Parathyroid adenoma (tissue), 2 donors: ENCODE measurements around the gene SLC49A4.

Experiments used
- H2AFZ ChIP-seq: fragments of 300-600 bp; sonication (generic); one replicate; pipeline ENCODE4 v1.7.0; 2017; ENCODE audit warnings: antibody characterized with exemption, mild to moderate bottlenecking
- H3K27ac ChIP-seq: fragments of 300-600 bp; sonication (generic); one replicate; pipeline ENCODE4 v1.7.0; 2017
- H3K27me3 ChIP-seq: fragments of 300-600 bp; sonication (generic); one replicate; pipeline ENCODE4 v1.7.0; 2017; ENCODE audit warnings: low read length; ENCODE audit not compliant: control insufficient read depth, insufficient read depth
- H3K36me3 ChIP-seq: fragments of 300-600 bp; sonication (generic); one replicate; pipeline ENCODE4 v1.7.0; 2017; ENCODE audit warnings: low read length; ENCODE audit not compliant: control insufficient read depth, insufficient read depth
- H3K4me1 ChIP-seq: fragments of 300-600 bp; sonication (generic); one replicate; pipeline ENCODE4 v1.7.0; 2017; ENCODE audit warnings: control low read depth
- H3K4me2 ChIP-seq: fragments of 300-600 bp; sonication (generic); one replicate; pipeline ENCODE4 v1.7.0; 2017; ENCODE audit warnings: low read length
- H3K4me3 ChIP-seq: fragments of 300-600 bp; sonication (generic); one replicate; pipeline ENCODE4 v1.7.0; 2017; ENCODE audit warnings: low read depth, low read length
- H3K79me2 ChIP-seq: fragments of 300-600 bp; sonication (generic); one replicate; pipeline ENCODE4 v1.7.0; 2017; ENCODE audit warnings: control low read depth
- H3K9ac ChIP-seq: fragments of 300-600 bp; sonication (generic); one replicate; pipeline ENCODE4 v1.7.0; 2017; ENCODE audit warnings: mild to moderate bottlenecking
- H3K9me3 ChIP-seq: fragments of 300-600 bp; sonication (generic); one replicate; pipeline ENCODE4 v1.7.0; 2017; ENCODE audit warnings: low read length; ENCODE audit not compliant: control insufficient read depth
- TF ChIP-seq, protein P1 (sequence below): fragments of 300-600 bp; sonication (generic); IDR thresholded peaks from one replicate; pipeline ENCODE4 v1.7.0; 2017; ENCODE audit warnings: antibody characterized with exemption, mild to moderate bottlenecking
- donor health status: primary hyperparathyroidism.

SLC49A4 gene

DNA sequence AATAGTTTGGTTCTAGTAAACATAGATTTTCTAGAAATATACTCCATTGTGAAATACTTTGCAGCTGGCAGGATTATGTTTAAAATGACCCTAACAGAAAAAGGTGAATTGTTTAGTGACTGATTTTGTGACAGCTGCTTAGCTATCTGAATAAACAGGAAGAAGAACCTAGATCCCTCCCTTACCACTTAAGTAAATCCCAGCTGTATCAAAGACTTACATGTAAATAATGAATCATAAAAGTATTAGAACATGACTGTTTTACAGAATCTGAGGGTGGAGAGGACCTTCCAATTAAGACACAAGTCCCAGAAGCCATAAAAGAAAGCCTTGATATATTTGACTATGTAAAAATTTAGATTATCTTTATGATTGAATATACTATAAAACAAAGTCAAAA lies 15.9 kb downstream of the SLC49A4 start:
- no peak overlapping the region for H3K9ac ChIP-seq
- no peak overlapping the region for H3K27ac ChIP-seq
- no peaks in the 10 kb centered on the region for H3K4me1 ChIP-seq
- H3K9me3 ChIP-seq, result no peaks in the 10 kb centered on the region
- H2AFZ ChIP-seq, result no peak overlapping the region
- H3K4me3 ChIP-seq, result no peak overlapping the region
- TF ChIP-seq, protein P1, sequence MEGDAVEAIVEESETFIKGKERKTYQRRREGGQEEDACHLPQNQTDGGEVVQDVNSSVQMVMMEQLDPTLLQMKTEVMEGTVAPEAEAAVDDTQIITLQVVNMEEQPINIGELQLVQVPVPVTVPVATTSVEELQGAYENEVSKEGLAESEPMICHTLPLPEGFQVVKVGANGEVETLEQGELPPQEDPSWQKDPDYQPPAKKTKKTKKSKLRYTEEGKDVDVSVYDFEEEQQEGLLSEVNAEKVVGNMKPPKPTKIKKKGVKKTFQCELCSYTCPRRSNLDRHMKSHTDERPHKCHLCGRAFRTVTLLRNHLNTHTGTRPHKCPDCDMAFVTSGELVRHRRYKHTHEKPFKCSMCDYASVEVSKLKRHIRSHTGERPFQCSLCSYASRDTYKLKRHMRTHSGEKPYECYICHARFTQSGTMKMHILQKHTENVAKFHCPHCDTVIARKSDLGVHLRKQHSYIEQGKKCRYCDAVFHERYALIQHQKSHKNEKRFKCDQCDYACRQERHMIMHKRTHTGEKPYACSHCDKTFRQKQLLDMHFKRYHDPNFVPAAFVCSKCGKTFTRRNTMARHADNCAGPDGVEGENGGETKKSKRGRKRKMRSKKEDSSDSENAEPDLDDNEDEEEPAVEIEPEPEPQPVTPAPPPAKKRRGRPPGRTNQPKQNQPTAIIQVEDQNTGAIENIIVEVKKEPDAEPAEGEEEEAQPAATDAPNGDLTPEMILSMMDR, result no peak
- H3K27me3 ChIP-seq, result no peaks in the 10 kb centered on the region
- no peaks in the 10 kb centered on the region for H3K36me3 ChIP-seq
- H3K79me2 ChIP-seq, result no peaks in the 10 kb centered on the region
- no peak overlapping the region for H3K4me2 ChIP-seq

DNA sequence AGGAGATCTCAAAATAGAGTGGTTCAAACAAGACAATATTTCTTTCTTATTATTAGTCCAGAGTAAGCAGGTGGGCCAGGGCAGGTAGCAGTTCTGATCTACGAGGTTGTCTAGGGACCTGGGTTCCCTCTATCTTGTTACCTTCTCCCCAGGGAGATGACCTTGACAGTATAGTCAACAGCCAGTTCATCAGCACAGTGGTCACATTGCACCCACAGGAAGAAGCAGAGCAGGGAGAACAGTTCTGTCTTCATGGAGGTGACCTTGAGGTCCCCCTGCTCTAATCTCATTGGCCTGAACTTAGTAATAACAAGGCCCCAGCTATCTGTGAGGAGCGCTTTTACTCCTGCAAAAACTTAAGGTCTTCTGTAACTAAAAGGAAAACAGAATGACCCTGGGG lies 21.7 kb downstream of the SLC49A4 start:
- H3K36me3 ChIP-seq, result no peaks in the 10 kb centered on the region
- no peaks in the 10 kb centered on the region for H3K79me2 ChIP-seq
- no peaks in the 10 kb centered on the region for H3K9me3 ChIP-seq
- no peak overlapping the region for H3K4me2 ChIP-seq
- no peak overlapping the region for H3K27ac ChIP-seq
- H3K27me3 ChIP-seq, result no peaks in the 10 kb centered on the region
- no peak overlapping the region for H3K4me3 ChIP-seq
- H3K9ac ChIP-seq, result no peak overlapping the region
- H3K4me1 ChIP-seq, result no peaks in the 10 kb centered on the region
- TF ChIP-seq, protein P1, result no peak
- no peak overlapping the region for H2AFZ ChIP-seq

DNA sequence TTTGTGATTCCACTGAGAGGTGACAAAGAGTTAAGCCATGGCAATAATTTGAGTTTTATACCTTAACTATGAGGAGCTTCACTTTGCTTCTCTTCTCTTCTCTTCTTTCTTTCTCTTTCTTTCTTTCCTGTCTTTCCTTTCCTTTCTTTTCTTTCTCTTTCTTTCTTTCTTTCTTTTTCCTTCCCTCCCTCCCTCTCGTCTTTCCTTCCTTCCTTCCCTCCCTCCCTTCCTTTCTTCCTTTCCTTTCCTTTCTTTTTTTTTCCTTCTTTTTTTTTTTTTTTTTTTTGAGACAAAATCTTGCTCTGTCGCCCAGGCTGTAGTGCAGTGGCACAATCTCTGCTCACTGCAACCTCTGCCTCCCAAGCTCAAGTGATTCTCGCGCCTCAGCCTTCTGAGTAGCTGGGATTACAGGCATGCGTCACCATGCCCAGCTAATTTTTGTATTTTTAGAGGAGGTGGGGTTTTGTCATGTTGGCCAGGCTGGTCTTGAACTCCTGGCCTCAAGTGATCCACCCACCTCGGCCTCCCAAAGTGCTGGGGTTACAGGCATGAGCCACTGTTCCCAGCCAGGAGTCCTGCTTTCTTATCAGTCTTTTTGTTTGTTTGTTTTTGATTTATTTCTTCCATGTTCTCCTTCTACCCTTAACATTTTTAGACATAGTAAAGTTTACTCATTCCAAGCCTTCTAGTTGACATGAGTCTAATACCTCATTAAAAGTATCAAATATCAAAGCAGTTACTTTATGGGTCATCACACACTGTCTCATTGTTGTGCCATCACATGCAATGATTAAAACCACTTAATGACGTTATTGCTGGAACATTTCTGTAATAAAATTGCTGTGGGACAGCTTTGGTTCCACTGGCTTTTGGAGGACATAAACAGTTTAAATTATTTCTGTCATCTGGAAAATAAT lies 29.9 kb downstream of the SLC49A4 start:
- TF ChIP-seq, protein P1, result no peak
- H3K9me3 ChIP-seq, result no peaks in the 10 kb centered on the region
- no peak overlapping the region for H3K9ac ChIP-seq

DNA sequence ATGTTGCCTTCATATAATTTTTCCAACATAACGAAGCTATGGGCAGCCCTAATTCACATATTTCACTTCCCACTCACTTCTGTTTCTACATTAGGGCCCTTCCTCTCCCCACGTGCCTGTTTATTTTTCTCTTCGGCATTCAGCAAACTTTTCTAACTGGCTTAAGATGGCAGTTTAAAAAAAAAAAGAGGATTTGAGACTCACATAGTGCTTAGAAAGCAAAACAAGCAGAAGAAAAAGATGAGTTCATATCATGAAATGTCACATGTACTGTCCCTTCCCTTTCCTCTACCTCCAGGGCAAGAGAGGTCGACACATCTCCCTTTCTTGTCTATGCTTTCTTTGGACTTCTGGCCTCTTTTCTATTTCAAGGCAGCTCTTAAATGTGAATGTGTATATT lies 30.6 kb downstream of the SLC49A4 start:
- Histone ChIP-seq H3K4me3 (no peak overlapping the region), H3K79me2 (no peaks in the 10 kb centered on the region), H3K4me2 (no peak overlapping the region), H3K27ac (no peak overlapping the region), H3K4me1 (no peaks in the 10 kb centered on the region), H3K9ac (no peak overlapping the region), H3K27me3 (no peaks in the 10 kb centered on the region), H3K36me3 (no peaks in the 10 kb centered on the region), H2AFZ (no peak overlapping the region), H3K9me3 (no peaks in the 10 kb centered on the region)
- TF ChIP-seq, protein P1, result no peak

More for the DNA sequence above, 29.9 kb downstream of the SLC49A4 start:
- Histone ChIP-seq H3K4me3 (no peak overlapping the region), H3K4me2 (no peak overlapping the region), H3K27me3 (no peaks in the 10 kb centered on the region), H3K36me3 (no peaks in the 10 kb centered on the region), H2AFZ (no peak overlapping the region), H3K4me1 (no peaks in the 10 kb centered on the region), H3K79me2 (no peaks in the 10 kb centered on the region), H3K27ac (no peak overlapping the region)

DNA sequence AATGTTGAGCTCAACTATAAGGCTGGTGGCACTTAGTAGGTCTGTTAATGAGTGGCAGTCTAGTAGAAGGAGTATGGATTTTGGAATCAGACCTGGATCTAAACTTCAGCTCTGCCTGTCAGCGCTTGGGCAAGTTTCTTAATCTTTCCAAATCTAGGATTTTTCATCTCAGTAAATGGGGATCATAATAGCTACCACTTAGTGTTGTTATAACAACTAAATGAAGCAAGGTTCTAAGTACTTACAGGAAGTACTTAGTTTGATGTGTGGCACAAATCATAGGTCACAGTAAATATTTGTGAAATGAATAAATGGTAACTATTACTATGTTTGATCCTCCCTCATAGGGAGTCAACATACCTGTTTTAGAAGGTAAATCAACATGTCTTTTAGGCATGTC lies 31.4 kb downstream of the SLC49A4 start:
- Histone ChIP-seq H3K9me3 (no peaks in the 10 kb centered on the region), H3K79me2 (no peaks in the 10 kb centered on the region), H3K4me2 (no peak overlapping the region), H3K4me1 (no peaks in the 10 kb centered on the region), H3K36me3 (no peaks in the 10 kb centered on the region), H3K27ac (no peak overlapping the region), H2AFZ (no peak overlapping the region), H3K4me3 (no peak overlapping the region), H3K27me3 (no peaks in the 10 kb centered on the region), H3K9ac (no peak overlapping the region)
- TF ChIP-seq, protein P1, result no peak
